Prostate gland (tissue), 2 donors: Measurements from ENCODE around the gene NEDD1.

Experiments used
- CTCF ChIP-seq, 4 experiments: fragments of 200-600 bp in 2 of 4; fragments of 450-650 bp in 2 of 4; sonication (generic) in 2 of 4; IDR thresholded peaks; 1 replicate in 3 of 4; 2 replicates in 1 of 4; pipeline ENCODE4 v1.5.1; 2016 to 2019; ENCODE audit warnings: antibody characterized with exemption in 4 of 4, mild to moderate bottlenecking in 2 of 4, moderate library complexity in 2 of 4
- POLR2A ChIP-seq: fragments of 450-650 bp; IDR thresholded peaks from one replicate; pipeline ENCODE4 v1.6.1; 2016; ENCODE audit warnings: antibody characterized with exemption, mild to moderate bottlenecking

DNA sequence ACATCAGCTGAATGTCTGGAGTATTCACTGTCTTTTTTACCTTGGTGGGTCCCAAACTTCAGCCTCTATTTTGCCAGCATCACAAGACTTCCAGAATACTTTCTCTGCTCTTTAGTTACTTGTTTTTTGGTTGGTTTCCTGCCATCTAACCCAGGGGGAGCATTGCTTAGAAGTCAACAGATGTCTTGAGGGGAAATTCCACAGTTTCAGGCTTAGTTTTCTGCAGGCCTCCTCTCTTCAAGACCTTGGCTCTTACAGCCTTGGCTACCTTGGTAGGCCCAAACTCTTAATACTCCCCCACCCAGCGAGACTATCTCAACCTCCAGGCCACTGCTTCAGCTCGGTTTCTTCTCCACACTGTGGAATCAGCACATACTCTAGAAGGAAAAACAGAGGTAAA is 41.7 kb downstream of the NEDD1 start:
- no peak for TF ChIP-seq POLR2A
- TF ChIP-seq CTCF (IDR thresholded peaks at IDR 0.05), result no peak
